ENCODE results near the gene ZP3.
A peak's percentile ranks its signal among the peaks of the same experiment; 100 is the strongest.
"Not testable (repeated sequence)": the region's sequence is repeated elsewhere in the genome, so short reads cannot be mapped to it uniquely, and the experiment has no call there.

Gene ZP3

DNA sequence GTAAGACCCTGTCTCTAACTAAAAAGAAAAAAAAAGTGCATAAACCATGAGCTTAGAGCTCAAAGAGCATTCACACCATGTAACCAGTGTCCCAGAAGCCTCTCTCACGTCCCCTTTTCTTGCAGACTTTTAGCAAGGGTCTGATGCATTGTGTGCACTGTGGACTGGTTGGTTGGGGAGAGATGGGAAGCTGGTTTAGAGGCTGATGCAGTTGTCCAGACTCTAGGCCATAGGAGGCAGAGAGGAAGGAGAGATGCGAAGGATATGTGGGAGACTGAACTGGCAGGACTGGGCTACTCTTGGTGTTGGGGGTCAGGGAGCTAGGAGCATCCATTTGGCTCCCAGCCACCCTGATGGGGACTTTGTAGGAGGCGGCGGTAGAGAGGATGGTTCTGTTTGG lies 17.0 kb upstream of the ZP3 start:
- DNase-seq: no peak

DNA sequence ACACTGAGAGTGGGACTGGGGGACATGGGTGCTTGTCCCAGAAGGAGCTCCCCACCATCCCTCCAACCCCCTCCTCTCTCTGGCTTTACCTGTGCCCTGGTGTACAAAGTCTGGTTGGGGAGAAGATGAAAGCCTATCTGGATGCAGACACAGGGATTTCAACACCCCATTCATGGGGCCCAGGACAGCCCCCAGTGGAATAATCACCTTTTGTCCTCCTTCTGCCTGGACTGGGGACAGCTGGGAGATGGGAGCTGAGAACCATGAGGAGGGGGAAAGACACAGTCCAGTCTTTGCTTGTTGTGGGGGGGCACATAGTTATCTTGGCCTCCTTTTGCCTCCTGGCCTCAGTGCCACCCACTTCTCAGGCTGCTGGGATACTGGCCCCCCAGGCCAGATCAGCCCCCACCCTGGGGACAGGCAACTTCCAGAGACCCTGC lies 16.6 kb upstream of the ZP3 start:
- no peak for DNase-seq

DNA sequence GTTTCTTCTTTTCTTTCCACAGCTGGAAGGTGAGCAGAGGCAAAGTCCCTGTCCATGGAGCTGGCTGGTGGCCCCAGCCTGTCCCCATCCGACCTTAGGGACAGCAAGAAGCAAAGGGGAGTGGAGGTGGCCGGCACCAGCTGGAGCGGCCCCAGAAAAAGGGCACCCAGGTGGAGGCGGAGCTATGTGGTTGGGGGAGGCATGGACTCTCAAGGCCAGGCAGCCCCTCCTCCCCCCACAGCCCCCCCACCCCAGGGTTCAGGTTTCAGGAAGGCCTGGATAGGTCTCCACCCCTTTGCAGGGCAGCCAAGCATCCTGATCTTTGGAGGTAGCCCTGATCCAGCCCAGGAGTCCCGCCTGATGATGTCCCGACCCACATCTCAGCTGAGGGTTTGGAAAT lies 15.2 kb upstream of the ZP3 start, which contains the start of gene SSC4D:
SSC4D (minus strand) TSS at position 161 of the 400 bp plus-strand sequence. CDS start 5,258 bp downstream, outside the sequence.
- no peak for DNase-seq

DNA sequence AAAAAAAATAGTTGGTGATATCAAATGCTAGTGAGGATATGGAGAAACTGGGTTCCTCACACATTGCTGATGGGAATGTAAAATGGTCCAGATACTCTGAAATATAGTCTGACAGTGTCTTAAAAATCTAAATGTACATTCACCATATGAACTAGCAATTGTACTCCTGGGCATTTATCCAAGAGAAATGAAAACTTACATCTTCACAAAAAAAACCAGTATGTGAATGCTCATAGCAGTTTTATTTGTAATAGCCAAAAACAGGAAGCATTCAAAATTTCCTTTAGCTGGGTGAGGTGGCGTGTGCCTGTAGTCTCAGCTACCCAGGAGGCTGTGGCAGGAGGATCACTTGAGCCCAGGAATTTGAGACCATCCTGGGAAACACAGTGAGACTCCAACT lies 13.1 kb upstream of the ZP3 start:
- no peak for DNase-seq

DNA sequence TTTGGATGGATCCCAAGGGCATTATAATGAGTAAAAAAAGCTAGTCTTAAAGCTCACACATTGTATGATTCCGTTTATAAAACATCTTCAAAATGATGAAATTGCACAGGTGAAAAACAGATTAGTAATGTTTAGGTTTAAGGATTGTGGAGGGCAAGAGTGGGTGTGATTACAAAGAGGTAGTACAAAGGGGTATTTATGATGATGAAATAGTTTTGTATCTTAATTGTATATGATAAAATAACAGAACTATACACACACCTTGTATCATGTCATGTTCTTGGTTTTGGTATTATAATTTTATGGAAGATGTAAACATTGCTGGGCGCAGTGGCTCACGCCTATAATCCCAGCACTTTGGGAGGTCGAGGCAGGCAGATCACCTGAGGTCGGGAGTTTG lies 12.5 kb upstream of the ZP3 start:
- DNase-seq: no peak

DNA sequence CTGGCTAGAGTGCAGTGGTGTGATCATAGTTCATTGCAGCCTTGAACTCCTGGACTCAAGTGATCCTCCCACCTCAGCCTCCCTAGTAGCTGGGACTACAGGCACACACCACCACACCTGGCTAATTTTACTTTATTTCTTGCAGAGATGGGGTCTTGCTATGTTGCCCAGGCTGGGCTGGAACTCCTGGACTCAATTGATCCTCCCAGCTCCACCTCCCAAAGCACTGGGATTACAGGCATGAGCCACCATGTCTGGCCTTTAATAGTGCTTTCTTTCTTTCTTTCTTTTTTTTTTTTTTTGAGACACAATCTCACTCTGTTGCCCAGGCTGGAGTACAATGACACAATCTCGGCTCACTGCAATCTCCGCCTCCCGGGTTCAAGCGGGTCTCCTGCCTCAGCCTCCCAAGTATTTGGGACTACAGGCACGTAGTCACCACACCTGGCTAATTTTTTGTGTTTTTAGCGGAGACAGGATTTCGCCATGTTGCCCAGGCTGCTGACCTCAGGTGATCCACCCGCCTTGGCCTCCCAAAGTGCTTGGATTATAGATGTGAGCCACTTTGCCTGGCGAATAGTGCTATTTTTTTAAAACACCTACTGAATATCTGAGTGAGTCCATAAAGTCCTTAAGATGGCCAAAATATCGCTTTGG lies 7.0 kb upstream of the ZP3 start:
- not testable (repeated sequence) for DNase-seq

DNA sequence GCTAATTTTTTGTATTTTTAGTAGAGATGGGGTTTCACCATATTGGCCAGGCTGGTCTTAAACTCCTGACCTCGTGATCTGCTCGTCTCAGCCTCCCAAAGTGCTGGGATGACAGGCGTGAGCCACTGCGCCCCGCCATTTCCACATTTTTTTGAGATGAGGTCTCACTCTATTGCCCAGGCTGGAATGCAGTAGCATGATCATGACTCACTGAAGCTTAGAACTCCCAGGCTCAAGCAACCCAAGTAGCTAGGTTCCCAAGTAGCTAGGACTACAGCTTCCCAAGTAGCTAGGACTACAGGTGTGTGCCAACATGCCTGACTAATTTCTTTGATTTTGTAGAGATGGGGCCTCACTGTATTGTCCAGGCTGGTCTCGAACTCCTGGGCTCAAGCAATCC lies 3.7 kb upstream of the ZP3 start:
- DNase-seq: not testable (repeated sequence)

DNA sequence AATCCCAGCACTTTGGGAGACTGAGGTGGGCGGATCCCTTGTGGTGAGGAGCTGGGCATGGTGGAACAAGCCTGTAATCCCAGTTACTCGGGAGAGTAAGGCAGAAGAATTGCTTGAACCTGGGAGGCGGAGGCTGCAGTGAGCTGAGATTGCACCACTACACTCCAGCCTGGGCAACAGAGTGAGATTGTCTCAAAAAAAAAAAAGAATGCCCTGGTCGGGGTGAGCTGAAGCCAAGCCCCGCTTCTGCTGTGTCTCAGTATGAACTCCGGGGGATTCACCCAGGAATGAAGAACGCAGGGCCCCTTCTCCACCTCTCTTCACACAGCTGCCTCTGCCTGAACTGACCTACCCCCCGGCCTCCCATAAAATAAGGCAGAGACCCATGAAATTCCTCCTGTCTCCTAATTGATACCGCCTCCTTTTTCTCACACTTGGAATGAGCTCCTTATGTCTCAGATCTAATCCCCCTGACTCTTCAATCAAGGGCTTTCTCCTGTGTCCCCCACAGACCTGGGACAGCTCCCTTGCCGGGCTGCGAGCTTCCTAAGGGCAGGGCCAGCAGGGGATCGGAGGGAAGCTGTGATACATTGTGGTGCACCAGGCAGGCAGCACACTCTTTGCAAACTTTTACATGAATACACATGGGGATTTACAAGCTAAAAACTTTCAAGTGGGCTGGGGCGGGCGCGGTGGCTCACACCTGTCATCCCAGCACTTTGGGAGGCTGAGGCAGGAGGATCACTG lies 911 bp upstream of the ZP3 start:
- DNase-seq: no peak

DNA sequence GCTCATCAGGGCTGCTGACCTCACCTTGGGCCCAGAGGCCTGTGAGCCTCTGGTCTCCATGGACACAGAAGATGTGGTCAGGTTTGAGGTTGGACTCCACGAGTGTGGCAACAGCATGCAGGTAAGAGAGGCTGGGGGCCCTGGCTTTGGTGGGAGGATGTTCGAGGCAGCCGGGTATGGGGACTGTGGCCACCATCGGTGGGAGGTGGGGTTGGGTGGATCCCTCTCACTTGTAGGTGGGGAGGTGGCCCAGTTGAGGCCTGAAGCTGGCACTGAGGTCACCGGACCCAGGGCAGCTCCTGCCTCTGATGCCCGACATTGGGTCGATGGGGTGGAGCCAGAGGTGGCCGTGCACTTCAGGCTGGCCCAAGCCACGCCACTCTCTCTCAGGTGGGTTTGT lies 406 bp downstream of the ZP3 start:
- DNase-seq: no peak

DNA sequence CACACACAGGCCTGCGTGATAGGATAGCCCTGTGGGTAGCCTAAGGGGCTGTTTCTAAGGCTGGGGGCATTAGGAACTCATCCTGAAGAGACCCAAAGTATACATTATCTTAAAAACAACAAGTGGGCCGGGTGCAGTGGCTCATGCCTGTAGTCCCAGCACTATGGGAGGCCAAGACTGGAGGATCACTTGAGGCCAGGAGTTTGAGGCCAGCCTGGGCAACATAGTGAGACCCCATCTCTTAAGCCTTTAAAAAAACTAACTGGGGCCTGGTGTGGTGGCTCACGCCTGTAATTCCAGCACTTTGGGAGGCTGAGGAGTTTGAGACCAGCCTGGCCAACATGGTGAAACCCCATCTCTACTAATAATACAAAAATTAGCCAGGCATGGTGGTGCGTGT lies 808 bp downstream of the ZP3 start:
- not testable (repeated sequence) for DNase-seq

DNA sequence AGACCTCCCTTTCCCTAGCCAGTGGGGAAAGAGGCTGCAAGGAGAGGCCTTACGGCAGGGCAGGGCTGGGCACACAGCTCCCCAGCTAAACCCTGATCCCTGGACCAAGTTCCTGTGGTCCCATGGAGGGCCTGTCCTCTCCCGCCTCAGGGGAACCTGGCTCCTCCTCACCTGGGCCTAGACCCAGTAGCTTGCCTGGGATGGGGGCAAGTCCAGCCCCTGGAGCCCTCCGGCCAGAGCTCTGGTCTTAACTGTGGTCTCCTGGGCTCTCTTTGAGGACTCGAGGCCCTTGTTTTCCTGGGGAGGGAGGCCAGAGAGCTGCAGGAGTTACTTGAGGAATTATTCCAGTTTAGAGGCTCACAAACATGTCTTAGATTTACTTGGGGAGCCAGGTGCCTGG lies 1.5 kb downstream of the ZP3 start:
- no peak for DNase-seq

DNA sequence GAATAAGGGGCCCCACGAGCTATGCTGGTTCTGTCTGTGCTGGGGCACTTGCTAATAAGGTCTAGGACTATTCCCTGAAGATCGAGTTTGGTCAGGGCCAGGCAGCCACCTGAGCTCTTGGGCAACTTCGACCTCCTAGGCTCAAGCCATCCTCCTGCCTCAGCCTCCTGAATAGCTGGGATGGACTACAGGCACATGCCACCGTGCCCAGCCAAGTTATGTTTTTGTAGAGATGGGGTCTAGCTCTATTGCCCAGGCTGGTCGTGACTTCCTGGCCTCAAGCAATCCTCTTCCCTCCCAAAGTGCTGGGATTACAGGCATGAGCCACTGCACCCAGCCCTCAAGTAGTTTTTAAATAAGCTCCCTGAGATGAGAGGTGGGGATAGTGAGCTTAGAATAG lies 2.9 kb downstream of the ZP3 start:
- no peak for DNase-seq

DNA sequence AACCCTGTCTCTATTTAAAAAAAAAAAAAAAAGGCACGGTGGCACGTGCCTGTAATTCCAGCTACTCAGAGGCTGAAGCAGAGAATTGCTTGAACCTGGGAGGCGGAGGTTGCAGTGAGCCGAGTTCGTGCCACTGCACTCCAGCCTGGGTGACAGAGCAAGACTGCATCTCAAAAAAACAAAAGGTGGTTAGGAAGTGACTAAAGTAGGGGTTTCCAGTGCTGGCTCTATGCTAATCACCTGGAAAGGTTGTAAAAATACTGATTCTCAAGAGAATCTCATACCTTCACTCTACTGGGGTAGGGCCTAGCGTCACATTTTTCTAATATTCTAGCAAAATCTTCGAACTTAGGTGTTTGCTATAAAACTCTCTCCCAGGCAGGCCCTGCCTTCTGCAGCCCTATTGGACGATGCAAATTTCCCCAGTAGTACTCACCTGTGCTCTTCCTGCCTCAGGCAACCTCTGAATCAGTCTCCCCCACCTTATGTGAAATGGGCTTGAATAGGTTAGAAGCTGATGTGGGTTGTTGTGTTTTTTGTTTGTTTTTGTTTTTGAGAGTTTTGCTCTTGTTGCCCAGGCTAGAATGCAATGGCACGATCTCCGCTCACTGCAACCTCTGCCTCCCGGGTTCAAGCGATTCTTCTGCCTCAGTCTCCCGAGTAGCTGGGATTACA lies 3.5 kb downstream of the ZP3 start:
- no peak for DNase-seq

DNA sequence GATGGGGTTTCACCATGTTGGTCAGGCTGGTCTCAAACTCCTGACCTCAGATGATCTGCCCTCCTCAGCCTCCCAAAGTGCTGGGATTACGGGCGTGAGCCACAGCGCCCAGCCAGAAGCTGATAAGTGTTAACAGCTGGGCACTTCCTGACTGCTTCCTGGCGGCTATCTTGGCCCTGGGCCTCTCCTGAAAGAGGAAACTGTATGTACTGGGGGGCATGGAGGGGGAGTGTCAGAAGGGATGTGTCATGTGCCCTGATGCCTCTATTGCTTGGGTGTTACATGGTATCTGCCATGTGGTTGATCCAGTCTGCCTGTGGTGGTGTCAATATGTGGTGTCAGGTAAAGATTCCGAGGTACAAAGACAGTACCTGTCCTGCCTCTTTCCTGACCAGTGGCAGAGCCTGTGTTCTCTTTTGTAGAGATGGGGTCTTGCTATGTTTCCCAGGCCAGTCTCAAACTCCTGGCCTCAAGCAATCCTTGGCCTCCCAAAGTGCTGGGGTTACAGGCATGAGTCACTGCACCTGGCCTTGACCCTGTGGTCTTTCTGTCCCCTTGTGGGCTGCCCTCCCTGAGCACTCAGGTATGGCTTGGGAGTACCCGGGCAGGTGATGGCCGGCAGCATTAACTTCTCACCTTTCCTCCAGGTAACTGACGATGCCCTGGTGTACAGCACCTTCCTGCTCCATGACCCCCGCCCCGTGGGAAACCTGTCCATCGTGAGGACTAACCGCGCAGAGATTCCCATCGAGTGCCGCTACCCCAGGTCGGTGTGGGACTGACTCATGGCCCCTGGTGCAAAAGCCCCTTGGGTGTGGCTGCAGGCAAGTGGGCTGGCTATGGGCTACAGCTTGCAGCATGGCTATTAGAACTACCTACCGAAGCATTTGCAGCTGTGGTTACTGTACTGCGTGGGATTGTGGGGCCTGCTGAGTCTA lies 4.4 kb downstream of the ZP3 start:
- peak; percentile 75 for DNase-seq

DNA sequence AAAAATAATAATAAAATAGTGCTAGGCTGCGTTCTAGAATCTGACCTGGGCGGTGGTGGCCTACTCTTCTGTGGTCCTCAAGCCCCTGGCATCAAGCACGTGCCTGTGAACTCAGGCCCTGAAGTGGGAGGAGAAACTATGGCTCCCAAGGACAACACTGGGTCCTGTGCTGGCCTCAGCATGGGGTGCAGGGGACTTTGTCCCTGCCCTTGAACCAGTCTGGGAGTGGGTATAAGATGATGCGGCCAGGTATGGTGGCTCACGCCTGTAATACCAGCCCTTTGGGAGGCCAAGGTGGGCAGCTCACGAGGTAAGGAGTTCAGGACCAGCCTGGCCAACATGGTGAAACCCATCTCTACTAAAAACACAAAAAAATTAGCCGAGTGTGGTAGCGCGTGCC lies 5.5 kb downstream of the ZP3 start:
- no peak for DNase-seq

DNA sequence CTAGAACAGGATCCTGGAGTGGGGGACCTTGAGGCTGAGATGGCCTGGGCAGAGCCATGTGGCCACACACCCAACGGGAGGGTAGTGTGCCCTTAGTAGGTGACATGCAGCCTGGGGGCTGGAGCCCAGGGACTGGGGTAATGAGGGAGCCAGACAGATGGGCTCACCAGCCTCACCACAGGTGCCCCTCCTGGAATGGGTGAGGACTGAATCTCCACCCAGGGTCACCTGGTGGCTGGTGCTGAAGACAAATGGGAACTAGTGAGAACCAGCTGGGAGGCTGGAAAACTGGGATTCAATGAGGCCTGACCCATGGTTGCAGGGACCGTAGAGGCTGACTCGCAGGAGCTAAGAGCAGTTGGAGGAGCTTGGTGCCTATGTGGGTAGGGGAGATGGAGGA lies 6.1 kb downstream of the ZP3 start:
- DNase-seq: no peak

DNA sequence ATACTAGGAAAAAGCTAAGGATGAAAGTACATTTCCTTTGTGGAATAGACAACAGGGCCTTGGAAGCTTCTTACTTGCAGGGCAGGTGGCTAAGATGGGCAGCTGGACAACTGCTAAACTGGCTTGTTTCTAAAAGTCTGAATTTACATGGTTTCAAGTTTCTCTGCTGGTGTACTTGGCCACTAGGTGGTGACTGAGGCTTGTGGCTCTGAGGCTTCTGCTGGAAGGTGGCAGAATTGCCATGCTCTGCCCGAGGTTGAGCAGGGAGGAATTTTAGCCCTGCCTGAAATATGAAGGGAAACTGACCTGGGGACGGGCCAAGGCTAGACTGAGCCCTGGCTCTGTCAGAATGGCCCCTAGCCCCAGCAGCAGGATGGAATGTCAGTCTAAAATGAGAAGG lies 13.1 kb downstream of the ZP3 start:
- DNase-seq: peak; percentile 89

DNA sequence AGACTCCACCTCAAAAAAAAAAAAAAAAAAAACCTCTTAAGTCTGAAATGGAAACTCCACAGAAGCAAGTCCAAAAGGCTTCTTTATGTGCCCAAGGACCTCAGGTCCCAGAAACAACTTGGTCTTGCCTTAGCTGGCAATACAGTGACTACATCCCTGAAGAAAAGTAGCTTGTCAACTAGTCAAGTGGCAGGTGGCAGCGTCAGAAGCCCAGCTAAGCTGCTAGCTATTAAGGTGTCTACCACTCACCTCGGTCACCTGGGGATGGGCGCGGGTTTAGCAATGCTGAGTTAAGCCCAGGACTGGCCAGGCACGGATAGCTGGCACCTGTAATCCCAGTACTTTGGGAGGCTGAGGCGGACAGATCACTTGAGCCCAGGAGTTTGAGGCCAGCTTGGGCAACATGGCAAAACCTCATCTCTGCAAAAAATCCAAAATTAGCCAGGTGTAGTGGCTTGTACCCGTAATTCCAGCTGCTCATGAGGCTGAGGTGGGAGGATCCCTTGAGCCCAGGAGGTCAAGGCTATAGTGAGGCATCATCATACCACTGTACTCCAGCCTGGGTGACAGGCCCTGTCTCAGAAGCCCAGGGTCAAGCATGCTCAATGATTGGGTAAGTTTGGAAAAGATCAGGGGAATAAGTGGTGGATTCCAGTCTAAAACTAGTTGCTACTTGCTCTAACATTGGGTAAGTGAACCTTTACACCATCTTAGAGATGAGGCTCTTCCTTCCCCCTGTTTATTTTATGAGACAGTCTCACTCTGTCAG lies 14.6 kb downstream of the ZP3 start:
- not testable (repeated sequence) for DNase-seq

DNA sequence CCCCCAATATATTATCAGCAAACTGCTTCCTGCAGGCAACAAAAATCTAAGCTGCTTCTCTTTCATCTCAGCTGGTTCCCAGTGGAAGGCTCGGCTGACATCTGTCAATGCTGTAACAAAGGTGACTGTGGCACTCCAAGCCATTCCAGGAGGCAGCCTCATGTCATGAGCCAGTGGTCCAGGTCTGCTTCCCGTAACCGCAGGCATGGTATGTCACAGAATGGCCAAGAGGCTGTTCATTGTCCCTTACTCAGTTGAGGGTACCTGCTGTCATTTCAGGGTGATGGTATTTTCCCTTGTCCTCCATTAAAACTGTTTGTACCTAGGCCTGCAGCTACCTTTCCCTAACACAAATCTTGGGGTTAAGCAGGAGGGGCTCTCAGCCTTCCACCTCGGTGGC lies 15.7 kb downstream of the ZP3 start:
- not testable (repeated sequence) for DNase-seq

DNA sequence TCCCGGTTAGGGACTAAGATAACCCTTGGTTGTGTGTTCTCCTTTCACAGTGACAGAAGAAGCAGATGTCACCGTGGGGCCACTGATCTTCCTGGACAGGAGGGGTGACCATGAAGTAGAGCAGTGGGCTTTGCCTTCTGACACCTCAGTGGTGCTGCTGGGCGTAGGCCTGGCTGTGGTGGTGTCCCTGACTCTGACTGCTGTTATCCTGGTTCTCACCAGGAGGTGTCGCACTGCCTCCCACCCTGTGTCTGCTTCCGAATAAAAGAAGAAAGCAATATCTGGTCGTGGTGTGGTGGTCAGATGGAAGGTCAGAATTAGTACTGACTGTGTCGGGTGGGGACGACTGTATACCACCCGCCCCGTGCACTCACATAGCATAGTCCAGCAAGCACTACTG lies 17.0 kb downstream of the ZP3 start:
- DNase-seq: not testable (repeated sequence)

DNA sequence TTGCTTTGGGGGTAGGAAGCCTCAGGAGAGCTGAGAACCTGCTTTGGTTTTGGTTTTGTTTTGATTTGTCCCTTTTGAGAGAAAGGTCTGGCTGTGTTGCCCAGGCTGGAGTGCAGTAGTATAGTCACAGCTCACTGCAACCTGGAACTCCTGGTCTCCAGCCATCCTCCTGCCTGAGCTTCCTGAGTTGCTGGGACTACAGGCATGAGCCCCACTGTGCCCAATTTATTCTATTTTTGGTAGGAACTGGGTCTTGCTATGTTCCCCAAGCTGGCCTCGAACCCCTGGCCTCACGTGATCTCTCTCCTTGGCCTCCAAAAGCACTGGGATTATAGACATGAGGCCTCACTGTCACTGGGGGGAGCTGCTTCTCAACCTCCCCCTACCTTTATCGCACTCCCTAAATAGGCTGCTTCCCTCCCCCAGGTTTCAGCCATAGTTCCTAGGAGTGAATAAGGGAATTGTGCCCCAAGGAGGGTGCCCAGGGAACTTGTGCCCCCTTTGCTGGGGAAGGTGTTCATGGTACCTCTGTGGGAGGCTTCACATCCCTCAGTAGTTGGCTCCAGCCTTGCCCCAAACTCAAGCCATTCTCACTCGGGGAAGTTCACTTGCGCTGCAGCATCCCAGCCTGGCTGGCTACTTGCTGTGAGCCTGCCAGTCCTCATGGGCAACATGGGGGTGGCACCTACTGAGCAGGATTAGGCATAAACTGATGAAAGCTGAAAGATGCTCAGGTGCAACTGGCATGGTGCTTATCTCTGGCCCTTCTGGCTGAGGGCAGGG lies 18.1 kb downstream of the ZP3 start:
- DNase-seq: not testable (repeated sequence)

Data from hematopoietic multipotent progenitor cell treated with erythropoietin and hydrocortisone succinate and interleukin-3 and kit ligand, for 6 days (in vitro differentiated cells).